ENCODE measurements around the gene CFAP99.

DNA sequence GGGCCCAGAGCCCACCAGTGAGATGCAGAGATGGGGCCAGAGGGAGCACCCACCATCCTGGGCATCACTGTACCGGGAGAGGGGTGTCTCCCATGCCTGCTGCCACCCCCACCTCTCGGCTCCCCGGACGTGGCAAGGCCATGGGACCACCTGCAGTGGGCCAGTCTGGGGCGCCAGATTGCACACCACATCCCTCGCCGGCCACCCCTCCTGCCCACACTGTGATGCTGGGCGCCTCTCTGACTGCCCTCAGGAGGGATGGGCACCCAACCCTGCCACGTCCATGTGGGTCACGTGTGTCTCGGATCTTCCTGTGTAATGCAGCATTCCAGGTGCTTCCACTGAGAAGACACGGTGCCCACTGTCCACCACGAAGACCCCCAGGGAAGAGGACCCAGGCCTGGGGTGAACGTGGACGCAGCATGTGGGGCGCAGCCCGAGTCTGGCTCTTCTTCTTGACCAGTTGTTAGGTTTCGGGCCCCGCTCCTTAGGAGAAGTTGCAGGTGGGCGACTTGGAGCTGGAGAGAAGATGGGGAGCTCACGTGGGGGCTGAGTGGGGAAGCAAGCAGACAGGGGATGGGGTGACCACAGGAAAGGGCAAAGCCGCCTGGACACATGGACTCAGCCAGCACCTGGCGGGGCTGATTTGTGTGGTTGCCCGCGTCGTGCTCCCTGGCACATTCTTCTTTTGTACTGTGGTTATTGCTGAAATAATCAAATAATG lies 48.0 kb upstream of the CFAP99 start:
- TF ChIP-seq POLR2AphosphoS5 (IDR thresholded peaks at IDR 0.05; ENCODE audit: low read depth, low read length) (no peak), TAF1 (IDR thresholded peaks at IDR 0.05; ENCODE audit: borderline replicate concordance, insufficient read depth, low read length) (no peak), SIN3A (IDR thresholded peaks at IDR 0.05; ENCODE audit: borderline replicate concordance, insufficient read depth, low read length) (no peak), FOXP2 (optimal IDR thresholded peaks at IDR 0.05; ENCODE audit: borderline replicate concordance, extremely low read depth, extremely low read length, insufficient read depth) (no peak)
- TF ChIP-seq, protein P1, sequence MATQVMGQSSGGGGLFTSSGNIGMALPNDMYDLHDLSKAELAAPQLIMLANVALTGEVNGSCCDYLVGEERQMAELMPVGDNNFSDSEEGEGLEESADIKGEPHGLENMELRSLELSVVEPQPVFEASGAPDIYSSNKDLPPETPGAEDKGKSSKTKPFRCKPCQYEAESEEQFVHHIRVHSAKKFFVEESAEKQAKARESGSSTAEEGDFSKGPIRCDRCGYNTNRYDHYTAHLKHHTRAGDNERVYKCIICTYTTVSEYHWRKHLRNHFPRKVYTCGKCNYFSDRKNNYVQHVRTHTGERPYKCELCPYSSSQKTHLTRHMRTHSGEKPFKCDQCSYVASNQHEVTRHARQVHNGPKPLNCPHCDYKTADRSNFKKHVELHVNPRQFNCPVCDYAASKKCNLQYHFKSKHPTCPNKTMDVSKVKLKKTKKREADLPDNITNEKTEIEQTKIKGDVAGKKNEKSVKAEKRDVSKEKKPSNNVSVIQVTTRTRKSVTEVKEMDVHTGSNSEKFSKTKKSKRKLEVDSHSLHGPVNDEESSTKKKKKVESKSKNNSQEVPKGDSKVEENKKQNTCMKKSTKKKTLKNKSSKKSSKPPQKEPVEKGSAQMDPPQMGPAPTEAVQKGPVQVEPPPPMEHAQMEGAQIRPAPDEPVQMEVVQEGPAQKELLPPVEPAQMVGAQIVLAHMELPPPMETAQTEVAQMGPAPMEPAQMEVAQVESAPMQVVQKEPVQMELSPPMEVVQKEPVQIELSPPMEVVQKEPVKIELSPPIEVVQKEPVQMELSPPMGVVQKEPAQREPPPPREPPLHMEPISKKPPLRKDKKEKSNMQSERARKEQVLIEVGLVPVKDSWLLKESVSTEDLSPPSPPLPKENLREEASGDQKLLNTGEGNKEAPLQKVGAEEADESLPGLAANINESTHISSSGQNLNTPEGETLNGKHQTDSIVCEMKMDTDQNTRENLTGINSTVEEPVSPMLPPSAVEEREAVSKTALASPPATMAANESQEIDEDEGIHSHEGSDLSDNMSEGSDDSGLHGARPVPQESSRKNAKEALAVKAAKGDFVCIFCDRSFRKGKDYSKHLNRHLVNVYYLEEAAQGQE (IDR thresholded peaks at IDR 0.05; ENCODE audit: insufficient read depth in 1 of 2, low read depth in 2 of 2, low read length in 2 of 2): no peak
